WERI-Rb-1 (cell line): ENCODE measurements around the gene MAN1B1.
"Not testable (repeated sequence)": the region's sequence is repeated elsewhere in the genome, so short reads cannot be mapped to it uniquely, and the experiment has no call there.

Experiments
- DNase-seq: peaks from one replicate; pipeline ENCODE4 v3.0.0-alpha.2; 2020
- H3K27ac ChIP-seq: fragments of 250-450 bp; sonication (Bioruptor Pico); 2 replicates; pipeline ENCODE4 v1.5.1; 2020; ENCODE audit warnings: mild to moderate bottlenecking, moderate library complexity
- H3K27me3 ChIP-seq: fragments of 250-450 bp; sonication (Bioruptor Pico); 2 replicates; pipeline ENCODE4 v1.5.1; 2021; ENCODE audit warnings: mild to moderate bottlenecking, low read depth, moderate library complexity; ENCODE audit not compliant: insufficient read depth, severe bottlenecking
- H3K36me3 ChIP-seq: fragments of 250-450 bp; sonication (Bioruptor Pico); 2 replicates; pipeline ENCODE4 v1.5.1; 2020; ENCODE audit warnings: mild to moderate bottlenecking, moderate library complexity
- H3K4me3 ChIP-seq: 2 replicates; pipeline ENCODE4 v1.5.1; 2011; ENCODE audit warnings: low read depth, mild to moderate bottlenecking, control low read depth, low read length
- H3K9me3 ChIP-seq: fragments of 250-450 bp; sonication (Bioruptor Pico); 2 replicates; pipeline ENCODE4 v1.5.1; 2021; ENCODE audit warnings: mild to moderate bottlenecking, moderate library complexity; ENCODE audit not compliant: severe bottlenecking
- CTCF ChIP-seq: IDR thresholded peaks from 2 replicates; pipeline ENCODE4 v1.5.1; 2011; ENCODE audit warnings: low read depth, mild to moderate bottlenecking, control low read depth, inconsistent platforms, low read length

MAN1B1 gene

GRCh38 chr9:137055385-137056364 lies 31.1 kb upstream of the MAN1B1 start:
- Histone ChIP-seq H3K4me3 (no peak overlapping the region), H3K27me3 (no peaks in the 10 kb centered on the region), H3K27ac (no peak overlapping the region), H3K36me3 (no peaks in the 10 kb centered on the region), H3K9me3 (no peaks in the 10 kb centered on the region)
- no peak for DNase-seq
- TF ChIP-seq CTCF: no peak

GRCh38 chr9:137056739-137057415 lies 29.9 kb upstream of the MAN1B1 start:
- Histone ChIP-seq H3K27ac (no peak overlapping the region), H3K4me3 (no peak overlapping the region), H3K27me3 (no peaks in the 10 kb centered on the region), H3K36me3 (no peaks in the 10 kb centered on the region), H3K9me3 (no peaks in the 10 kb centered on the region)
- no peak for DNase-seq
- no peak for TF ChIP-seq CTCF

- Histone ChIP-seq H3K36me3 (no peaks in the 10 kb centered on the region), H3K4me3 (no peak overlapping the region), H3K27me3 (no peaks in the 10 kb centered on the region), H3K9me3 (no peaks in the 10 kb centered on the region), H3K27ac (no peak overlapping the region)
- peak; percentile 38 for DNase-seq
- no peak for TF ChIP-seq CTCF
Measured at GRCh38 chr9:137057545-137057944, 29.2 kb upstream of the MAN1B1 start.

GRCh38 chr9:137058521-137059234 lies 28.1 kb upstream of the MAN1B1 start:
- peak; percentile 65 for DNase-seq
- H3K27me3 ChIP-seq: no peaks in the 10 kb centered on the region
- no peaks in the 10 kb centered on the region for H3K9me3 ChIP-seq
- TF ChIP-seq CTCF: 0 out of 2 replicates have a peak, but pooled peaks have one; percentile 2
- no peak overlapping the region for H3K4me3 ChIP-seq
- no peak overlapping the region for H3K27ac ChIP-seq
- H3K36me3 ChIP-seq: peaks cover 1% of the 10 kb centered on the region; the same call in 1 of the 2 replicates

- Histone ChIP-seq H3K27me3 (no peaks in the 10 kb centered on the region), H3K27ac (no peak overlapping the region)
- TF ChIP-seq CTCF: no peak
Measured at GRCh38 chr9:137062384-137062783, 24.4 kb upstream of the MAN1B1 start.

GRCh38 chr9:137062798-137063197 lies 24.0 kb upstream of the MAN1B1 start:
- not testable (repeated sequence) for DNase-seq, H3K27ac ChIP-seq, H3K27me3 ChIP-seq, H3K4me3 ChIP-seq, H3K9me3 ChIP-seq
- H3K36me3 ChIP-seq: peaks cover 37% of the 10 kb centered on the region

More at GRCh38 chr9:137062384-137062783, 24.4 kb upstream of the MAN1B1 start:
- Histone ChIP-seq H3K4me3 (no peak overlapping the region), H3K36me3 (peaks cover 36% of the 10 kb centered on the region), H3K9me3 (no peaks in the 10 kb centered on the region)
- no peak for DNase-seq
